ENCODE data around the gene TMEM39B.
A peak's percentile ranks its signal among the peaks of the same experiment; 100 is the strongest.
"Not testable (repeated sequence)": the region's sequence is repeated elsewhere in the genome, so short reads cannot be mapped to it uniquely, and the experiment has no call there.

TMEM39B gene

GRCh38 chr1:32082022-32082421 lies 9.3 kb downstream of the TMEM39B start:
- H3K4me3 Mint-ChIP-seq = no peak overlapping the region
- peaks cover 9% of the 10 kb centered on the region for H3K4me1 Mint-ChIP-seq
- H3K27ac Mint-ChIP-seq = no peak overlapping the region
- H3K36me3 Mint-ChIP-seq = peaks cover 44% of the 10 kb centered on the region
- H3K27me3 Mint-ChIP-seq = no peaks in the 10 kb centered on the region
- no peak for DNase-seq
- CTCF ChIA-PET = interaction anchor here (1.1 kb wide), 1 partner anchor 27 kb away, joined by 3 read pairs; no protein-coding TSS in a partner anchor
- no peaks in the 10 kb centered on the region for H3K9me3 Mint-ChIP-seq

- H3K27me3 Mint-ChIP-seq, DNase-seq, H3K4me3 Mint-ChIP-seq, CTCF ChIA-PET, H3K9me3 Mint-ChIP-seq, H3K4me1 Mint-ChIP-seq, H3K27ac Mint-ChIP-seq: not testable (repeated sequence)
- H3K36me3 Mint-ChIP-seq = peaks cover 36% of the 10 kb centered on the region
Observed at GRCh38 chr1:32086381-32086780, 13.6 kb downstream of the TMEM39B start.

GRCh38 chr1:32091176-32091575 lies 18.4 kb downstream of the TMEM39B start:
- Mint-ChIP-seq H3K27me3 (no peaks in the 10 kb centered on the region), H3K27ac (no peak overlapping the region)
- CTCF ChIA-PET = no interaction called here

GRCh38 chr1:32091591-32091990 lies 18.9 kb downstream of the TMEM39B start:
- Mint-ChIP-seq H3K27me3 (no peaks in the 10 kb centered on the region), H3K9me3 (no peaks in the 10 kb centered on the region), H3K27ac (no peak overlapping the region), H3K36me3 (peaks cover 35% of the 10 kb centered on the region), H3K4me3 (no peak overlapping the region), H3K4me1 (no peaks in the 10 kb centered on the region)
- CTCF ChIA-PET = no interaction called here
- DNase-seq = no peak

More at GRCh38 chr1:32091176-32091575, 18.4 kb downstream of the TMEM39B start:
- Mint-ChIP-seq H3K4me1 (no peaks in the 10 kb centered on the region), H3K9me3 (no peaks in the 10 kb centered on the region), H3K4me3 (no peak overlapping the region), H3K36me3 (peaks cover 36% of the 10 kb centered on the region)
- no peak for DNase-seq

GRCh38 chr1:32094746-32095521 lies 22.2 kb downstream of the TMEM39B start:
- H3K27ac Mint-ChIP-seq = no peak overlapping the region
- no peaks in the 10 kb centered on the region for H3K27me3 Mint-ChIP-seq
- CTCF ChIA-PET = interaction anchor here (1.3 kb wide), 1 partner anchor 21 kb away, joined by 3 read pairs; no protein-coding TSS in a partner anchor
- no peaks in the 10 kb centered on the region for H3K9me3 Mint-ChIP-seq
- peaks cover 45% of the 10 kb centered on the region for H3K36me3 Mint-ChIP-seq
- no peak for DNase-seq
- H3K4me1 Mint-ChIP-seq = no peaks in the 10 kb centered on the region
- no peak overlapping the region for H3K4me3 Mint-ChIP-seq

- H3K27ac Mint-ChIP-seq = no peak overlapping the region
- H3K4me3 Mint-ChIP-seq = no peak overlapping the region
- no peaks in the 10 kb centered on the region for H3K9me3 Mint-ChIP-seq
- H3K36me3 Mint-ChIP-seq = peaks cover 50% of the 10 kb centered on the region
- no peaks in the 10 kb centered on the region for H3K27me3 Mint-ChIP-seq
- CTCF ChIA-PET = no interaction called here
- no peaks in the 10 kb centered on the region for H3K4me1 Mint-ChIP-seq
- no peak for DNase-seq
Observed at GRCh38 chr1:32099426-32099825, 26.7 kb downstream of the TMEM39B start.

- Mint-ChIP-seq H3K9me3 (no peaks in the 10 kb centered on the region), H3K4me1 (no peaks in the 10 kb centered on the region), H3K27ac (no peak overlapping the region), H3K27me3 (no peaks in the 10 kb centered on the region), H3K4me3 (no peak overlapping the region), H3K36me3 (peaks cover 41% of the 10 kb centered on the region)
- DNase-seq = no peak
- CTCF ChIA-PET = no interaction called here
Observed at GRCh38 chr1:32100359-32100758, 27.6 kb downstream of the TMEM39B start.

GRCh38 chr1:32100807-32101708 lies 28.3 kb downstream of the TMEM39B start:
- no peaks in the 10 kb centered on the region for H3K27me3 Mint-ChIP-seq
- CTCF ChIA-PET = interaction anchor here (0.7 kb wide), 1 partner anchor 28 kb away, joined by 3 read pairs; the partner anchor contains the start of gene TMEM39B
- H3K9me3 Mint-ChIP-seq = no peaks in the 10 kb centered on the region
- H3K27ac Mint-ChIP-seq = no peak overlapping the region
- H3K36me3 Mint-ChIP-seq = peaks cover 36% of the 10 kb centered on the region
- H3K4me3 Mint-ChIP-seq = no peak overlapping the region
- no peaks in the 10 kb centered on the region for H3K4me1 Mint-ChIP-seq
- no peak for DNase-seq

GRCh38 chr1:32104127-32104526 lies 31.4 kb downstream of the TMEM39B start:
- peaks cover 9% of the 10 kb centered on the region for H3K4me1 Mint-ChIP-seq
- DNase-seq = no peak
- H3K4me3 Mint-ChIP-seq = no peak overlapping the region
- no peaks in the 10 kb centered on the region for H3K9me3 Mint-ChIP-seq
- peaks cover 28% of the 10 kb centered on the region for H3K36me3 Mint-ChIP-seq
- H3K27me3 Mint-ChIP-seq = no peaks in the 10 kb centered on the region
- H3K27ac Mint-ChIP-seq = no peak overlapping the region
- CTCF ChIA-PET = no interaction called here

- no peak for DNase-seq
- Mint-ChIP-seq H3K36me3 (peaks cover 26% of the 10 kb centered on the region), H3K9me3 (no peaks in the 10 kb centered on the region), H3K4me3 (no peak overlapping the region), H3K27ac (no peak overlapping the region), H3K27me3 (no peaks in the 10 kb centered on the region), H3K4me1 (peaks cover 21% of the 10 kb centered on the region)
- CTCF ChIA-PET = no interaction called here
Observed at GRCh38 chr1:32105338-32105737, 32.6 kb downstream of the TMEM39B start.

GRCh38 chr1:32106663-32107275 lies 34.0 kb downstream of the TMEM39B start:
- H3K36me3 Mint-ChIP-seq = peaks cover 23% of the 10 kb centered on the region
- CTCF ChIA-PET = no interaction called here

GRCh38 chr1:32107742-32108661 lies 35.3 kb downstream of the TMEM39B start, which contains the start of gene KPNA6:
Gene KPNA6 (plus strand): TSS chr1:32108056. CDS start chr1:32108131, 75 bp downstream.
- CTCF ChIA-PET = interaction anchor here (0.8 to 2.6 kb wide), 11 partner anchors 11 to 265 kb away, joined by 3 to 10 read pairs (median 4); partner anchors contain the start of genes CCDC28B and TMEM39B
- Mint-ChIP-seq H3K4me3 (peak within 1 kb of the TSS; percentile 96), H3K27me3 (no peaks in the 10 kb centered on the region), H3K36me3 (peaks cover 15% of the 10 kb centered on the region), H3K9me3 (no peaks in the 10 kb centered on the region), H3K4me1 (peaks cover 44% of the 10 kb centered on the region), H3K27ac (peak within 1 kb of the TSS; percentile 96)
- peak; percentile 95 for DNase-seq

More at GRCh38 chr1:32106663-32107275, 34.0 kb downstream of the TMEM39B start:
- no peak for DNase-seq
- Mint-ChIP-seq H3K9me3 (no peaks in the 10 kb centered on the region), H3K27me3 (no peaks in the 10 kb centered on the region), H3K4me3 (peak overlapping the region; percentile 49), H3K4me1 (peaks cover 35% of the 10 kb centered on the region), H3K27ac (peak overlapping the region; percentile 96)

GRCh38 chr1:32111040-32111623 lies 38.4 kb downstream of the TMEM39B start:
- H3K27ac Mint-ChIP-seq = no peak overlapping the region
- CTCF ChIA-PET = interaction anchor here (1.1 kb wide), 1 partner anchor 36 kb away, joined by 3 read pairs; no protein-coding TSS in a partner anchor
- peaks cover 61% of the 10 kb centered on the region for H3K4me1 Mint-ChIP-seq
- no peak for DNase-seq
- H3K4me3 Mint-ChIP-seq = peak overlapping the region; percentile 43
- H3K27me3 Mint-ChIP-seq = no peaks in the 10 kb centered on the region
- no peaks in the 10 kb centered on the region for H3K9me3 Mint-ChIP-seq
- H3K36me3 Mint-ChIP-seq = peaks cover 15% of the 10 kb centered on the region
